Measurements from ENCODE around the gene KCNK1. TPM values are rescaled to one million over a fixed set of nuclear protein-coding genes. Genes with fewer than 3 reads are reported as not detected.
"Not testable (repeated sequence)": the region's sequence is repeated elsewhere in the genome, so short reads cannot be mapped to it uniquely, and the experiment has no call there.

The KCNK1 gene
- total and polyA plus RNA-seq, 2 experiments from 2014 or later: 1.8 to 8.5 TPM

- Histone ChIP-seq H3K4me1 (ENCODE audit: low read depth) (no peaks in the 10 kb centered on the region), H3K36me3 (no peaks in the 10 kb centered on the region), H3K27ac (no peak overlapping the region), H3K27me3 (peaks cover 12% of the 10 kb centered on the region), H3K9me3 (ENCODE audit: low read depth) (no peaks in the 10 kb centered on the region), H3K4me3 (no peak overlapping the region)
- DNase-seq (ENCODE audit: low read depth in 1 of 2, low spot score in 1 of 2): no peak
- TF ChIP-seq CTCF (IDR thresholded peaks at IDR 0.05; ENCODE audit: low read depth, low read length): no peak
These were observed 6.4 kb upstream of the KCNK1 start for GRCh38 chr1:233607252-233608119.

- H3K4me3 ChIP-seq: no peak overlapping the region
- no peaks in the 10 kb centered on the region for H3K4me1 ChIP-seq (ENCODE audit: low read depth)
- no peaks in the 10 kb centered on the region for H3K36me3 ChIP-seq
- H3K9me3 ChIP-seq (ENCODE audit: low read depth): no peaks in the 10 kb centered on the region
- H3K27me3 ChIP-seq: peaks cover 12% of the 10 kb centered on the region
- no peak for DNase-seq (ENCODE audit: low read depth in 1 of 2, low spot score in 1 of 2)
- TF ChIP-seq CTCF (IDR thresholded peaks at IDR 0.05; ENCODE audit: low read depth, low read length): no peak
- H3K27ac ChIP-seq: no peak overlapping the region
These were observed 4.9 kb upstream of the KCNK1 start for GRCh38 chr1:233608988-233609387.

- no peak for DNase-seq (ENCODE audit: low read depth in 1 of 2, low spot score in 1 of 2)
- TF ChIP-seq CTCF (IDR thresholded peaks at IDR 0.05; ENCODE audit: low read depth, low read length): no peak
These were observed 4.0 kb upstream of the KCNK1 start for GRCh38 chr1:233609926-233610325.

GRCh38 chr1:233610628-233611027 is 3.3 kb upstream of the KCNK1 start:
- no peak for DNase-seq (ENCODE audit: low read depth in 1 of 2, low spot score in 1 of 2)
- H3K27me3 ChIP-seq: peaks cover 24% of the 10 kb centered on the region
- no peak overlapping the region for H3K27ac ChIP-seq
- H3K4me3 ChIP-seq: no peak overlapping the region
- no peaks in the 10 kb centered on the region for H3K36me3 ChIP-seq
- peaks cover 4% of the 10 kb centered on the region for H3K4me1 ChIP-seq (ENCODE audit: low read depth)
- H3K9me3 ChIP-seq (ENCODE audit: low read depth): no peaks in the 10 kb centered on the region
- no peak for TF ChIP-seq CTCF (IDR thresholded peaks at IDR 0.05; ENCODE audit: low read depth, low read length)

More at GRCh38 chr1:233609926-233610325, 4.0 kb upstream of the KCNK1 start:
- H3K36me3 ChIP-seq: no peaks in the 10 kb centered on the region
- peaks cover 17% of the 10 kb centered on the region for H3K27me3 ChIP-seq
- no peak overlapping the region for H3K27ac ChIP-seq
- H3K4me1 ChIP-seq (ENCODE audit: low read depth): peaks cover 1% of the 10 kb centered on the region
- H3K9me3 ChIP-seq (ENCODE audit: low read depth): no peaks in the 10 kb centered on the region
- H3K4me3 ChIP-seq: no peak overlapping the region

- H3K36me3 ChIP-seq; H3K27ac ChIP-seq; H3K4me3 ChIP-seq; DNase-seq (ENCODE audit: low read depth in 1 of 2, low spot score in 1 of 2); H3K4me1 ChIP-seq (ENCODE audit: low read depth); H3K9me3 ChIP-seq (ENCODE audit: low read depth): not testable (repeated sequence)
- H3K27me3 ChIP-seq: peaks cover 31% of the 10 kb centered on the region
These were observed 2.5 kb upstream of the KCNK1 start for GRCh38 chr1:233611363-233611762.

GRCh38 chr1:233614173-233614742 is 352 bp downstream of the KCNK1 start:
- TF ChIP-seq CTCF (IDR thresholded peaks at IDR 0.05; ENCODE audit: low read depth, low read length): no peak
- no peak overlapping the region for H3K27ac ChIP-seq
- H3K9me3 ChIP-seq (ENCODE audit: low read depth): no peaks in the 10 kb centered on the region
- H3K4me1 ChIP-seq (ENCODE audit: low read depth): peaks cover 4% of the 10 kb centered on the region
- H3K4me3 ChIP-seq: peak overlapping the region; percentile 61
- peak; percentile 64 to 67 for DNase-seq (ENCODE audit: low read depth in 1 of 2, low spot score in 1 of 2)
- H3K27me3 ChIP-seq: peaks cover 46% of the 10 kb centered on the region
- no peaks in the 10 kb centered on the region for H3K36me3 ChIP-seq

All from cardiac muscle cell (in vitro differentiated cells and primary cell).